ENCODE data around the gene SMIM26. TPM values are rescaled to one million over a fixed set of nuclear protein-coding genes. Genes with fewer than 3 reads are reported as not detected.

Gene SMIM26
- polyA plus RNA-seq, 2 of the 4 experiments (the other 2 are of a cell fraction) = 209 to 291 TPM

- no peak for TF ChIP-seq CEBPB (IDR thresholded peaks at IDR 0.05)
- TF ChIP-seq BHLHE40 (IDR thresholded peaks at IDR 0.05; ENCODE audit: low read depth, low read length) = no peak
- TF ChIP-seq RFX5 (IDR thresholded peaks at IDR 0.05) = no peak
- no peak for TF ChIP-seq HES2 (IDR thresholded peaks at IDR 0.05)
- TF ChIP-seq FOSB (CRISPR knock-in tag; IDR thresholded peaks at IDR 0.05) = no peak
- no peak for TF ChIP-seq JUN (IDR thresholded peaks at IDR 0.05)
- TF ChIP-seq HOXB13 (CRISPR knock-in tag; IDR thresholded peaks at IDR 0.05; ENCODE audit: low read depth) = no peak
- no peak for TF ChIP-seq HOXB5 (CRISPR knock-in tag; IDR thresholded peaks at IDR 0.05)
- TF ChIP-seq JUNB (IDR thresholded peaks at IDR 0.05) = no peak
- no peak for TF ChIP-seq ZFP36 (IDR thresholded peaks at IDR 0.05; ENCODE audit: borderline replicate concordance, partially characterized antibody)
- no peak for TF ChIP-seq CHD4 (IDR thresholded peaks at IDR 0.05; ENCODE audit: borderline replicate concordance)
- TF ChIP-seq TFCP2L1 (CRISPR knock-in tag; IDR thresholded peaks at IDR 0.05) = no peak
- no peak for TF ChIP-seq ELK1 (IDR thresholded peaks at IDR 0.05; ENCODE audit: low read depth, low read length)
- TF ChIP-seq ESRRA (IDR thresholded peaks at IDR 0.05; ENCODE audit: borderline replicate concordance, low read length) = no peak
- TF ChIP-seq SMC3 (IDR thresholded peaks at IDR 0.05) = no peak
- Histone ChIP-seq H3K9me3 (no peaks in the 10 kb centered on the region), H3K4me1 (no peaks in the 10 kb centered on the region), H3K4me2 (no peak overlapping the region), H3K27ac (no peak overlapping the region), H3K4me3 (no peak overlapping the region)
- DNase-seq (ENCODE audit: low read depth in 1 of 2, low spot score in 1 of 2) (no peak), ATAC-seq (no peak), FAIRE-seq (no peak)
- ChIA-PET POLR2A (no interaction called here), CTCF (interaction anchor here (1.3 kb wide), 1 partner anchor 12 kb away, joined by 5 read pairs; the partner anchor contains the start of gene SMIM26)
- 60% methylated on average over 6 of the region's 6 CpGs for WGBS (ENCODE audit: missing lambda C conversion rate)
Observed at GRCh38 chr20:18578581-18578980, 11.3 kb downstream of the SMIM26 start.

GRCh38 chr20:18580012-18580411 is 12.8 kb downstream of the SMIM26 start:
- ChIA-PET CTCF (interaction anchor here (0.6 kb wide), 1 partner anchor 25 kb away, joined by 4 read pairs; no protein-coding TSS in a partner anchor), POLR2A (interaction anchor here (1.4 kb wide), 1 partner anchor 9 kb away, joined by 5 read pairs; no protein-coding TSS in a partner anchor)
- H3K27ac ChIP-seq = no peak overlapping the region
- H3K4me3 ChIP-seq = no peak overlapping the region
- H3K4me2 ChIP-seq = no peak overlapping the region
- FAIRE-seq (no peak), DNase-seq (ENCODE audit: low read depth in 1 of 2, low spot score in 1 of 2) (no peak), ATAC-seq (no peak)
- TF ChIP-seq ESRRA (IDR thresholded peaks at IDR 0.05; ENCODE audit: borderline replicate concordance, low read length) = no peak
- TF ChIP-seq FOXS1 (CRISPR knock-in tag; IDR thresholded peaks at IDR 0.05) = no peak
- no peak for TF ChIP-seq HOXB5 (CRISPR knock-in tag; IDR thresholded peaks at IDR 0.05)
- TF ChIP-seq CBX8 (IDR thresholded peaks at IDR 0.05) = no peak
- no peak for TF ChIP-seq RARB (CRISPR knock-in tag; IDR thresholded peaks at IDR 0.05)
- no peak for TF ChIP-seq KDM1A (IDR thresholded peaks at IDR 0.05; ENCODE audit: low read depth)
- TF ChIP-seq BCL3 (IDR thresholded peaks at IDR 0.05) = no peak
- TF ChIP-seq JUNB (IDR thresholded peaks at IDR 0.05) = no peak
- TF ChIP-seq NFE2L2 (conservative IDR thresholded peaks at IDR 0.05; ENCODE audit: low read length) = no peak
- no peak for TF ChIP-seq RNF2 (IDR thresholded peaks at IDR 0.05; ENCODE audit: borderline replicate concordance, low read depth)
- TF ChIP-seq ZSCAN20 (CRISPR knock-in tag; IDR thresholded peaks at IDR 0.05) = no peak
- no peak for TF ChIP-seq SMC3 (IDR thresholded peaks at IDR 0.05)
- TF ChIP-seq TFCP2L1 (CRISPR knock-in tag; IDR thresholded peaks at IDR 0.05) = no peak
- no peak for TF ChIP-seq ZNF302 (CRISPR knock-in tag; IDR thresholded peaks at IDR 0.05)
- no peak for TF ChIP-seq RCOR1 (IDR thresholded peaks at IDR 0.05; ENCODE audit: low read depth, low read length)
- TF ChIP-seq EHF (CRISPR knock-in tag; IDR thresholded peaks at IDR 0.05) = no peak
- no peak for TF ChIP-seq CEBPB (IDR thresholded peaks at IDR 0.05)
- H3K9me3 ChIP-seq = no peaks in the 10 kb centered on the region
- 73% methylated on average over 4 of the region's 4 CpGs for WGBS (ENCODE audit: missing lambda C conversion rate)
- H3K4me1 ChIP-seq = peaks cover 4% of the 10 kb centered on the region; the same call in 2 of the 3 replicates

Measured in A549 (cell line).